HCT116 (cell line): ENCODE data around the gene SEMA3C. TPM values are rescaled to one million over a fixed set of nuclear protein-coding genes. Genes with fewer than 3 reads are reported as not detected.

Source experiments
- ATAC-seq: fragments of 200-7000 bp; cut with Tn5 transposase; 2 replicates; pipeline ENCODE4 v1.9.1; 2020; ENCODE audit warnings: mild to moderate bottlenecking, moderate library complexity
- BruUV-seq: library from RNA; stranded (reverse); fragments of 400-500 nt; replicated peaks from 2 replicates; lab custom pipeline; 2021; lab: Mats Ljungman, UMichigan
- CTCF ChIA-PET: fragments of 300-600 bp; sonication (Branson Sonifier 250); formaldehyde crosslinking; loops from one replicate; lab custom pipeline; 2021; ENCODE audit warnings: antibody characterized with exemption; lab: Charles Lee
- POLR2A ChIA-PET: fragments of 300-600, 350-600 bp; sonication (Branson Sonifier 250); formaldehyde crosslinking; loops from one replicate; lab custom pipeline; 2021; ENCODE audit warnings: antibody characterized with exemption; lab: Charles Lee
- RAD21 ChIA-PET, 2 experiments: fragments of 300-600 bp; sonication (Branson Sonifier 250); formaldehyde crosslinking; loops; one replicate each; lab custom pipeline; 2023; ENCODE audit warnings: low total read pairs in 2 of 2; ENCODE audit not compliant: uncharacterized antibody in 2 of 2, unreplicated experiment in 2 of 2, low non-redundant PET in 1 of 2; lab: Charles Lee
- DNase-seq: peaks from one replicate; pipeline ENCODE4 v3.0.0-alpha.2; 2010; ENCODE audit warnings: low read depth, low spot score
- H2AFZ ChIP-seq: fragments of 200-600 bp; shearing (Covaris generic), sonication (generic); 2 replicates; pipeline ENCODE4 v1.6.1; 2017; ENCODE audit warnings: low read depth, mixed run types, mixed read lengths, antibody characterized with exemption, low read length; ENCODE audit not compliant: poor library complexity, severe bottlenecking
- H3K27ac ChIP-seq: 2 replicates; pipeline ENCODE4 v1.5.1; 2012; ENCODE audit warnings: low read depth, low read length
- H3K27me3 ChIP-seq: fragments of 200-600 bp; sonication (generic); 2 replicates; pipeline ENCODE4 v1.6.1; 2016; ENCODE audit warnings: mixed run types, low read length, mixed read lengths; ENCODE audit not compliant: insufficient read depth
- H3K36me3 ChIP-seq, 2 experiments: fragments of 200-500 bp in 1 of 2; fragments of 200-600 bp in 1 of 2; sonication (Bioruptor generic) in 1 of 2; sonication (generic) in 1 of 2; 2 replicates each; pipeline versions ENCODE4 v1.5.1 to v1.6.1; 2014 to 2016; ENCODE audit warnings: low read length in 2 of 2, inconsistent platforms in 1 of 2, mixed read lengths in 1 of 2, mixed run types in 1 of 2; ENCODE audit not compliant: insufficient read depth in 2 of 2, control insufficient read depth in 1 of 2
- H3K4me1 ChIP-seq, 2 experiments: fragments of 200-600 bp in 1 of 2; sonication (generic) in 1 of 2; 2 replicates each; pipeline versions ENCODE4 v1.5.1 to v1.6.1; 2012 to 2017; ENCODE audit warnings: low read length in 2 of 2, inconsistent platforms in 1 of 2, mild to moderate bottlenecking in 1 of 2, mixed read lengths in 1 of 2, mixed run types in 1 of 2, moderate library complexity in 1 of 2; ENCODE audit not compliant: insufficient read depth in 2 of 2, control insufficient read depth in 1 of 2
- H3K4me2 ChIP-seq: fragments of 200-600 bp; sonication (generic); 2 replicates; pipeline ENCODE4 v1.6.1; 2017; ENCODE audit warnings: mixed run types, low read length, mixed read lengths
- H3K4me3 ChIP-seq, 2 experiments: fragments of 200-600 bp in 1 of 2; sonication (generic) in 1 of 2; replicated peaks in 1 of 2; 2 replicates each; pipeline ENCODE4 v1.5.1; 2011 to 2016; ENCODE audit warnings: low read length in 2 of 2, control low read depth in 1 of 2, low read depth in 1 of 2, mild to moderate bottlenecking in 1 of 2, mixed read lengths in 1 of 2, mixed run types in 1 of 2
- H3K79me2 ChIP-seq: fragments of 200-600 bp; sonication (generic); 2 replicates; pipeline ENCODE4 v1.6.1; 2017; ENCODE audit warnings: mild to moderate bottlenecking, mixed run types, low read length, moderate library complexity, mixed read lengths; ENCODE audit not compliant: insufficient read depth
- H3K9ac ChIP-seq: fragments of 200-600 bp; sonication (generic); 2 replicates; pipeline ENCODE4 v1.6.1; 2016; ENCODE audit warnings: low read length, mixed read lengths
- H3K9me2 ChIP-seq: fragments of 200-600 bp; sonication (generic), shearing (Covaris generic); 2 replicates; pipeline ENCODE4 v1.6.1; 2017; ENCODE audit warnings: mixed run types, mild to moderate bottlenecking, moderate library complexity; ENCODE audit not compliant: insufficient read depth
- H3K9me3 ChIP-seq, 2 experiments: fragments of 200-500 bp in 1 of 2; fragments of 200-600 bp in 1 of 2; sonication (Bioruptor generic) in 1 of 2; sonication (generic) in 1 of 2; 2 replicates each; pipeline ENCODE4 v1.6.1; 2014 to 2017; ENCODE audit warnings: low read length in 2 of 2, mixed read lengths in 2 of 2, inconsistent platforms in 1 of 2, low read depth in 1 of 2, mild to moderate bottlenecking in 1 of 2, mixed run types in 1 of 2, moderate library complexity in 1 of 2; ENCODE audit not compliant: control insufficient read depth in 1 of 2, insufficient read depth in 1 of 2
- H4K20me1 ChIP-seq: fragments of 200-600 bp; sonication (generic), shearing (Covaris generic); 2 replicates; pipeline ENCODE4 v1.6.1; 2017; ENCODE audit warnings: mixed run types, mild to moderate bottlenecking, moderate library complexity; ENCODE audit not compliant: insufficient read depth
- CBX3 ChIP-seq: IDR thresholded peaks from 2 replicates; pipeline ENCODE4 v1.6.1; 2012; ENCODE audit warnings: low read depth
- CTCF ChIP-seq, 3 experiments: fragments of 200-600 bp in 1 of 3; sonication (generic) in 1 of 3; IDR thresholded peaks in 2 of 3; conservative IDR thresholded peaks in 1 of 3; 2 replicates each; pipeline ENCODE4 v1.5.1; 2012 to 2017; ENCODE audit warnings: low read depth in 2 of 3, low read length in 2 of 3, antibody characterized with exemption in 1 of 3, borderline replicate concordance in 1 of 3, control low read depth in 1 of 3, mild to moderate bottlenecking in 1 of 3, mixed read lengths in 1 of 3, mixed run types in 1 of 3, moderate library complexity in 1 of 3; ENCODE audit not compliant: insufficient read depth in 1 of 3
- ELF1 ChIP-seq: IDR thresholded peaks from 2 replicates; pipeline ENCODE4 v1.6.1; 2012; ENCODE audit warnings: low read depth, borderline replicate concordance
- EZH2phosphoT487 ChIP-seq: fragments of 200-600 bp; IDR thresholded peaks from 2 replicates; pipeline ENCODE4 v1.6.1; 2018; ENCODE audit warnings: antibody characterized with exemption, borderline replicate concordance
- FOSL1 ChIP-seq: IDR thresholded peaks from 2 replicates; pipeline ENCODE4 v1.6.1; 2012; ENCODE audit warnings: low read depth
- MAX ChIP-seq: IDR thresholded peaks from 2 replicates; pipeline ENCODE4 v1.6.1; 2012
- POLR2A ChIP-seq: IDR thresholded peaks from 2 replicates; pipeline ENCODE4 v1.7.0; 2011; ENCODE audit warnings: borderline replicate concordance; ENCODE audit not compliant: insufficient read depth, insufficient read length; ENCODE audit errors: extremely low read depth
- POLR2AphosphoS5 ChIP-seq: IDR thresholded peaks from 2 replicates; pipeline ENCODE4 v1.6.1; 2011; ENCODE audit warnings: mild to moderate bottlenecking, low read depth, low read length, moderate library complexity
- REST ChIP-seq: IDR thresholded peaks from 2 replicates; pipeline ENCODE4 v1.6.1; 2012; ENCODE audit warnings: low read depth
- SRF ChIP-seq: IDR thresholded peaks from 2 replicates; pipeline ENCODE4 v1.6.1; 2012; ENCODE audit warnings: low read depth
- ZFX ChIP-seq: fragments of 450-650 bp; IDR thresholded peaks from 2 replicates; pipeline ENCODE4 v1.6.1; 2017
- ZNF274 ChIP-seq: fragments of 200-500 bp; sonication (Bioruptor generic); IDR thresholded peaks from 2 replicates; pipeline ENCODE4 v1.6.1; 2014; ENCODE audit warnings: mild to moderate bottlenecking, low read depth, low read length, inconsistent platforms
- intact Hi-C: fragments of 100-400 bp; cut with micrococcal nuclease; formaldehyde crosslinking; loops from 2 replicates; pipeline ENCODE4 v1.10.0; 2022
- total RNA-seq: library from RNA; stranded (reverse); gene quantifications from one replicate; pipeline ENCODE4 v1.2.1, GENCODE V29; 2021; ENCODE audit not compliant: unreplicated experiment

The SEMA3C gene
- total RNA-seq, 1 experiment from 2014 or later: 25.3 TPM

GRCh38 chr7:80860554-80860953 is 58.3 kb downstream of the SEMA3C start:
- TF ChIP-seq CBX3 (no peak), POLR2AphosphoS5 (no peak), EZH2phosphoT487 (no peak), MAX (no peak), ZNF274 (no peak), ELF1 (no peak), POLR2A (no peak), REST (no peak), ZFX (no peak), CTCF (IDR thresholded peaks at IDR 0.05 in 2 of 3, conservative IDR thresholded peaks at IDR 0.05 in 1 of 3; ENCODE audit: borderline replicate concordance in 1 of 3, insufficient read depth in 1 of 3, low read depth in 2 of 3, low read length in 2 of 3) (no peak), FOSL1 (no peak), SRF (no peak)
- Histone ChIP-seq H4K20me1 (no peaks in the 10 kb centered on the region), H2AFZ (no peak overlapping the region), H3K9me2 (no peaks in the 10 kb centered on the region), H3K27ac (no peak overlapping the region), H3K4me1 (peaks cover 7 to 12% of the 10 kb centered on the region in 2 experiments; a peak in 3 of 4 replicates), H3K9ac (no peak overlapping the region), H3K27me3 (no peaks in the 10 kb centered on the region), H3K36me3 (no peaks in the 10 kb centered on the region), H3K9me3 (no peaks in the 10 kb centered on the region), H3K79me2 (0 out of 2 replicates have a peak, but pooled peaks cover 6% of the 10 kb centered on the region), H3K4me2 (no peak overlapping the region), H3K4me3 (no peak overlapping the region)
- no TSS peak for BruUV-seq
- ChIA-PET POLR2A (no interaction called here), RAD21 (no interaction called here), CTCF (no interaction called here)
- DNase-seq (no peak), ATAC-seq (no peak)
- intact Hi-C loops: no loop called here
